T-helper 1 cell (primary cell): ENCODE results near the gene OSGEPL1.
"Not testable (repeated sequence)": the region's sequence is repeated elsewhere in the genome, so short reads cannot be mapped to it uniquely, and the experiment has no call there.

Experiments
- DNase-seq, 5 donors: peaks; one replicate each; pipeline ENCODE4 v3.0.0-alpha.2; 2012 to 2020
- total RNA-seq, 4 donors: gene quantifications; one replicate each; lab custom pipeline; 2026; lab: John Stamatoyannopoulos, UW

OSGEPL1 gene, protein sequence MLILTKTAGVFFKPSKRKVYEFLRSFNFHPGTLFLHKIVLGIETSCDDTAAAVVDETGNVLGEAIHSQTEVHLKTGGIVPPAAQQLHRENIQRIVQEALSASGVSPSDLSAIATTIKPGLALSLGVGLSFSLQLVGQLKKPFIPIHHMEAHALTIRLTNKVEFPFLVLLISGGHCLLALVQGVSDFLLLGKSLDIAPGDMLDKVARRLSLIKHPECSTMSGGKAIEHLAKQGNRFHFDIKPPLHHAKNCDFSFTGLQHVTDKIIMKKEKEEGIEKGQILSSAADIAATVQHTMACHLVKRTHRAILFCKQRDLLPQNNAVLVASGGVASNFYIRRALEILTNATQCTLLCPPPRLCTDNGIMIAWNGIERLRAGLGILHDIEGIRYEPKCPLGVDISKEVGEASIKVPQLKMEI
- total RNA-seq: 6.3 to 13.9 (median 9.7) reads per million in 4 donors

- peak; percentile 81 to 95 (median 88) for DNase-seq
Measured at GRCh38 chr2:189762551-189763298, at the start of gene OSGEPL1. Gene OSGEPL1, minus strand, starts transcription at chr2:189762792. Its CDS starts 1,152 bp downstream, at chr2:189761640.

GRCh38 chr2:189803431-189803830, 40.8 kb upstream of the OSGEPL1 start:
- no peak for DNase-seq

DNA sequence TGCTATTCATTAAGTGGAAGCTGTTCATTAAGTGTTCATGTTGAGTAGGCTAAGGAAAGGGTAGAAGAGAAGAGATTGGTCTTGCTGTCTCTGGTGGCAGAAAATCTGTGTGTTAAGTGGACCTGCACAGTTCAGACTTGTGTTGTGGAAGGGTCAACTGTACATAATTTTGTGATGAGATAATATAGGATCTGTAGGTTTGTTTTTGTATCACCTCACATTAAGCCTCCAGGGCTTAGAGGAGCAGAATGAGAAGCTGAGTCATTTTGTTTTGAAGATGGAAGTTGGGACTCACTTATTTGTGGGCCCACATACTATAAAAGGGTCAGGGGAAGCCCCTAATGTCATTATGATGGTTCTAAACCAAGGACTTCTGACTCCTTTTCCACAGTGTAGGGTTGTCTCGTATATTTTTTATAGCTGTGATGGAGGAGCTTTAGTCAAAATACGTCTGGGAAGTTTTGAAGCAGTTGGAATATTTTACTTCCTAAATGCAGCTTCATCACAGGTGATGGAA, 39.9 kb upstream of the OSGEPL1 start:
- no peak for DNase-seq

DNA sequence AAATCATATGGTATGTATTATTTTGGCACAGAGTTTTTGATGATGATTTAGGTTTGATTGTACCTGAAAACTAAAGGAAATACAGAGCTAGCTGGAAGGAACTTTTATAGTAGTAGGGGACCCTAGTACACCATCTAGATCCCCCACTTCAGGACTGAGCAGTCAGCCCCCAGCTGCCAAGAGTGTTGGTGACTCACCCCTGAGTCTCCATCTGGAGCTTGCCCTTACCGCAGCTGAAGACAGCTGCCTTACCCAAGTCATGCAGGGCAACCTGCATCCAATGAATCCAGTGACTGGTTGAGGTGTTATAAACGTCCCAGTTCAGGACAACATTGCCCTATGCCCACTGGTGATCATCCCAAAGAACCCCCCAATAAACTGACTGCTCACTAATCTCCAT, 36.9 kb upstream of the OSGEPL1 start:
- DNase-seq: no peak

GRCh38 chr2:189799030-189799331, 36.4 kb upstream of the OSGEPL1 start:
- DNase-seq: no peak

DNA sequence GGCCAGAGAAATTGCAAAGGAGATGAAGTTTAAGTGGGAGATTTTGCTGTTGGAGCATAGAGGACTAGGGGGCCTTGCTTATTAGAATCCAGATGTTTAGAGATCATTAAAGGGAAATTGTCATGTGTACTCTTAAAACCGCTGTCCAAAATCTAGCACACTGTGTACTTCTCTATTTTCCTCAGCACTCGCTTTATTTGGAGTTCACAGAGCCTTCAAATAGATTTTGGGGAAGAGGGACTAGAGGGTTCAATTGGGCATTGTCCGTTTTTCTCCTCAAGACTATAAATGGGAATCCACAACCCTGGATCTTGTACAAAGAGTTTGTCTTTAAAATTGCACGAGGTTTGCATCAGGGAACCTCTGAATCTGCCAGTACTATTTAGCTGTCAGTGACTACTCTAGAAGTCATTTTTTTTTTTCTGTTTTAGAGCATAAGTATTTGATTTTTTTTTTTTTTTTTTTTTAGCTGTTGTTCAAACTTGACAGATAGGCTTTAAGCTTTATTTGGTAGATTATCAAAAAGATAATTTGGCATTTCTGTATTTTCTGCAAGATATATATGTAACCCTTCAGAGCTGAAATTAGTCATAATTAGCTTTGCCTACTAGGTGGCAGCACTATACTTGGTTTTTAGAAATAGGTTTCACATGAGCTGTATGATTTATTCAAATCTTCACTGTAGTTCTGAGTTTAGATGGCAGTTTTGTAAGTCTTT, 35.9 kb upstream of the OSGEPL1 start:
- peak in 1 of 5 donors; percentile 26 for DNase-seq

DNA sequence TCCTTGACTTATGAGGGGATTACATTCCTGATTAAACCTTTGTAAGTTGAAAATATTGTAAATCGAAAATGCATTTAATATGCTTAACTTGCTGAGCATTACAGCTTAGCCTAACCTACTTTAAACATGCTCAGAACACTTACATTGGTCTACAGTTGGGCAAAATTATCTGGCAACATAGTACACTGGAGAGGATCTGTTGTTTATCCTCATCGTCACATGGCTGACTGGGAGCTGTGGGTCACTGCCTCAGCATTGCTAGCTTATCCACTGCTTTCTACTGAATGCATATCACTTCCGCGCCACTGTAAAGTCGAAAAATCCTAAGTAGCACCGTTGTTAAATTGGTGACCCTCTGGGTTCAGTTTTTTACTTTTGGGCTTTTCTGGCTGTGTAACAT, 35.3 kb upstream of the OSGEPL1 start:
- no peak for DNase-seq

GRCh38 chr2:189794310-189794709, 31.7 kb upstream of the OSGEPL1 start:
- no peak for DNase-seq

DNA sequence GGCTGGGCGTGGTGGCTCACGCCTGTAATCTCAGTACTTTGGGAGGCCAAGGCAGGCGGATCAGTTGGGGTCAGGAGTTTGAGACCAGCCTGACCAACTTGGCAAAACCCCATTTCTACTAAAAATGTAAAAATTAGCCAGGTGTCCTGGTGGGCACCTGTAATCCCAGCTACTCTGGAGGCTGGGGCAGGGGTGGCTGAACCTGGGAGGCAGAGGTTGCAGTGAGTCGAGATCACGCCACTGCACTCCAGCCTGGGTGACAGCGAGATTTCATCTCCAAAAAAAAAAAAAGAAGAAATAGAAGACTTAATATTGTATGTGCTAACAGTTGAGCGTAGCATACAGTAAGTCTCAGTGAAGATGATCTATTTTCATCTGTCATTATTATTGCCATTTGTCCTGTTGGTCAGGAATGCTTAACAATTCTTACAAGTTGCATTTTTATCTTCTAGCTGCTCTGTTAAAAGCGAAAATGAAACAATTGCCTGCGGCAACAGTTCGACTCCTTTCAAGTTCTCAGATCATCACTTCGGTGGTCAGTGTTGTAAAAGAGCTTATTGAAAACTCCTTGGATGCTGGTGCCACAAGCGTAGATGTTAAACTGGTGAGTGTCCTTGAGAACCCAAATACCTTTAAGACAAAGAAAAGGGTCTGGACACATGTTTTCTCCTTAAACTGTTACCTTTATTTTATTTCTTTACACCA, 28.9 kb upstream of the OSGEPL1 start:
- DNase-seq: peak in 1 of 5 donors; percentile 54

- peak; percentile 88 to 98 (median 90) for DNase-seq
Measured at GRCh38 chr2:189783927-189784867, 21.6 kb upstream of the OSGEPL1 start, which contains the start of the genes ORMDL1 and PMS1. Gene ORMDL1, minus strand, starts transcription at chr2:189784339. Its CDS starts 1,744 bp downstream, at chr2:189782595. Gene PMS1, plus strand, starts transcription at chr2:189784450. Its CDS starts 7,360 bp downstream, at chr2:189791810.

- peak in 1 of 5 donors; percentile 55 for DNase-seq
Measured at GRCh38 chr2:189783451-189783926, 20.9 kb upstream of the OSGEPL1 start.

GRCh38 chr2:189782221-189782671, 19.7 kb upstream of the OSGEPL1 start:
- peak in 1 of 5 donors; percentile 69 for DNase-seq

- DNase-seq: no peak
Measured at GRCh38 chr2:189772212-189772611, 9.6 kb upstream of the OSGEPL1 start.

DNA sequence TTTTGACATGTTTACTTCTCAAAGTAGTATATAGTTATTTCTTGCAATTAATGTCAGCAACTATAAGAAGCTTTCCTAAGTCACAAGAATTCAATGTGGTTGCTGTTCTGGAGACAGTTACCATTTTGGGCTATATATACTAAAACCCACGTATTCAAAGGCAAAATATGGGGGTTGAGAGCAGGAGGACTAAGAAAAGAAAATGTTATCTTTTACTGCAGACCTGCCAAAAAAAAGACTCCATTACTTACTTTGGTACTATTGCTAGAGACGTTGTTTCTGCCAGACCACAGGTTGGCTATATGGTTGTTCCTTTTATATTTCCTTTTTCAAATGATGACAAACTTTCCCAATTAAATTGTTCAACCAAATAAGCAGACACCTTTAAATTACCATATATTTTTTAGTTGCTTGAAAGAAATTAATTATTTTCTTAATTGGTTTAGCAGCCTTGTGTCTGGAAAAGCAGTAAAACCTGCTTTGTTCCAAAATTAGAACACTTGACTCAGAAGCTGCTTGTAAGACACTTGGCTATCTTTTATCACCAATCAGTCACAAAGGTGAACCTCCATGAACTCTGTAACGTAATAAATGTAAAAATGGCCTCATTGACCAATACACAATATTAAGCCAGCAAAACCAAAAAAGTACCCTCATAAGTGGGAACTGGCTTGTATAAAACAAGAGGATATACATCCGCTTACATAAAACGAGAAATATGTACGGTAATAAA, 8.2 kb upstream of the OSGEPL1 start:
- DNase-seq: no peak

DNA sequence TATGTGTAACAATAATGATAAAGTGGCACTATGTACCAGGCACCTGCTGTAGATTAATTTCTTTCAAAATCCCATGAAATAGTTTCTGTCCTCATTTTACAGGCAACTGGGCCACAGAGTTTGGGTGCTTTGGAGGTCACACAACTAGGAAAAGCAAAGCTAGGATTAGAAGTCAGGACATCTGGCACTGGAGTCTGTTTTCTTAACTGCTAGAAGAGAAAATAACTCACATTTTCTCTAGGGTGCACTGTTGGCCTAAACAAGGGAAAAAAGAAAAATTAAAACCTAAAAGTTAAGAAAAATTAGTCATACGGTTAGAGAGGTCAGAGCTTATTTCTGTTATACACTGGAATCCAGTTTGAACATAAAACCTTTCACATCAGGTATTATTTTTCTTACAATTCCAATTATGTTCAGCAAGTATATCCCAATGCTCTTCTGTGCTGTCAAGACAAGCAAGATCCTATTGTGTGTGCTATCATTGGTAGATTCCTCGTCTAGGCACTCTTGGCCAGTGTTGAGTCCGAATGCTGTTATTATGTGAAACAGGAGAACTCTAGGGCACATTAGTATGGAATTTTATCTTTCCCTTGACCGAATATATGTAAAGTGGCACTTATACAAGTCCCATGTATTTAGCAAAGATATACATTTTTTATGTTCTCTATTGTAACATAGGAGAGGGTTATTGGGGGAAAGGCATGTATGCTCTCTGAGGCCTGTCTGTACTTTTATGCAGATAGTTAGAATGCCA, 1.5 kb upstream of the OSGEPL1 start:
- DNase-seq: no peak

DNA sequence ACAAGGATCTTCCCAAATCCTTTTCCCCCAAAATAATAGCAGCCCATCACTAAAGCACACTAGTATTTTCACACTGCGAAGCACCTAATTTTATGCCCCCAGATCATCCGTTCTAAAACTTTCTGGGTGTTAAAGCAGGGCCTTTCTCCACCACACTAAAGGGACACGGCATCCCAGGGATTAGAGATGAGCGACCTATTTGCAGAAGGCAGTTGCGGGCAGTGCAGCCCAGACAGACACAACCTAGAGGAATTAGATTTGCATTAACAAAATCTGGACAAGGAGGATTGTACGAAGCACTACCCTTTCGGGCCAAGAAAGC, 402 bp downstream of the OSGEPL1 start:
- no peak for DNase-seq

- DNase-seq: not testable (repeated sequence)
Measured at GRCh38 chr2:189760154-189760553, 2.4 kb downstream of the OSGEPL1 start.

- DNase-seq: no peak
Measured at GRCh38 chr2:189756311-189756952, 6.2 kb downstream of the OSGEPL1 start.
